ENCODE data around the gene PTPRK. TPM values are rescaled to one million over a fixed set of nuclear protein-coding genes. Genes with fewer than 3 reads are reported as not detected.
A peak's percentile ranks its signal among the peaks of the same experiment; 100 is the strongest.

Gene PTPRK
- total RNA-seq, 1 experiment from 2014 or later = 265 TPM

DNA sequence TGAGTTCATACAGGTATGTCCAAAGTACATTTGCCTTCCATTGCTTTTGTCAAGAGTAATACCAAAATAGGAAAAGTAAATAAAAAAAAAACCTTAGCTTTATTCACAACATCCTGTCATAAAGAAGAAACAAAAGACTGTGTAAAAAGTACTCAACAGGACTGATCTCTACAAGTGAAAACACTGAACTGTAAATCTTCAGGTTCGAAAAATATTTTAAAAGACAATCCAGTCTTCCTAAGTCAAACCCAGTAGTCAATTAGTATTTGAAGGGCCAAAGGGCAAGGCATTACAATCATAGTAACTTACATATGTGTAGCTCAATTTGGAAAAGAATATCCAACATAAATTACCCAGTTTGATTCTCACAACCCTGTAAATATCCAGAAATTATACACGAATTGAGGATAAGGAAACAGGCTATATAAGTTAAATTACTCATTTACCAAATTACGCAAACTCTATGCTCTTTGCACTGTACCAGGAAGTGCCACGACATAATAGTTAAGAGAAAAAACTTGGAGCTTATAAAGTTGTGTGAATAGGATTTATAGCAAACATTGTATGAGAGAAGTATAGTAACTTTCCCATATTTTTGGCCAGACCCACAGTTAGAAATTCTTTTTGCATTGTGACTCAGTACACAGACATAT is 21.2 kb downstream of the PTPRK start:
- peaks cover 68% of the 10 kb centered on the region for H3K4me1 Mint-ChIP-seq (ENCODE audit: low read depth, unreplicated experiment)
- CTCF ChIA-PET = interaction anchor here (0.5 to 2.0 kb wide), 10 partner anchors 8 to 138 kb away, joined by 3 to 9 read pairs (median 4); no protein-coding TSS in a partner anchor
- H3K4me3 Mint-ChIP-seq (ENCODE audit: low read depth, unreplicated experiment) = peak overlapping the region; percentile 58
- peak overlapping the region; percentile 90 for H3K27ac Mint-ChIP-seq (ENCODE audit: unreplicated experiment)
- intact Hi-C loops (cut with micrococcal nuclease; ENCODE audit: unreplicated experiment) = loop anchor here (5.0 kb wide), 1 partner anchor 37 kb away; no protein-coding TSS in a partner anchor
- H3K27me3 Mint-ChIP-seq (ENCODE audit: unreplicated experiment) = no peaks in the 10 kb centered on the region
- TF ChIP-seq, protein P1, sequence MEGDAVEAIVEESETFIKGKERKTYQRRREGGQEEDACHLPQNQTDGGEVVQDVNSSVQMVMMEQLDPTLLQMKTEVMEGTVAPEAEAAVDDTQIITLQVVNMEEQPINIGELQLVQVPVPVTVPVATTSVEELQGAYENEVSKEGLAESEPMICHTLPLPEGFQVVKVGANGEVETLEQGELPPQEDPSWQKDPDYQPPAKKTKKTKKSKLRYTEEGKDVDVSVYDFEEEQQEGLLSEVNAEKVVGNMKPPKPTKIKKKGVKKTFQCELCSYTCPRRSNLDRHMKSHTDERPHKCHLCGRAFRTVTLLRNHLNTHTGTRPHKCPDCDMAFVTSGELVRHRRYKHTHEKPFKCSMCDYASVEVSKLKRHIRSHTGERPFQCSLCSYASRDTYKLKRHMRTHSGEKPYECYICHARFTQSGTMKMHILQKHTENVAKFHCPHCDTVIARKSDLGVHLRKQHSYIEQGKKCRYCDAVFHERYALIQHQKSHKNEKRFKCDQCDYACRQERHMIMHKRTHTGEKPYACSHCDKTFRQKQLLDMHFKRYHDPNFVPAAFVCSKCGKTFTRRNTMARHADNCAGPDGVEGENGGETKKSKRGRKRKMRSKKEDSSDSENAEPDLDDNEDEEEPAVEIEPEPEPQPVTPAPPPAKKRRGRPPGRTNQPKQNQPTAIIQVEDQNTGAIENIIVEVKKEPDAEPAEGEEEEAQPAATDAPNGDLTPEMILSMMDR (IDR thresholded peaks at IDR 0.05; ENCODE audit: unreplicated experiment) = no peak
- peaks cover 32% of the 10 kb centered on the region for H3K36me3 Mint-ChIP-seq (ENCODE audit: insufficient read depth, unreplicated experiment)
- no peak for DNase-seq
- no peaks in the 10 kb centered on the region for H3K9me3 Mint-ChIP-seq (ENCODE audit: low read depth, unreplicated experiment)
- TSS peak; percentile 24 for BruUV-seq (replicated peaks)

DNA sequence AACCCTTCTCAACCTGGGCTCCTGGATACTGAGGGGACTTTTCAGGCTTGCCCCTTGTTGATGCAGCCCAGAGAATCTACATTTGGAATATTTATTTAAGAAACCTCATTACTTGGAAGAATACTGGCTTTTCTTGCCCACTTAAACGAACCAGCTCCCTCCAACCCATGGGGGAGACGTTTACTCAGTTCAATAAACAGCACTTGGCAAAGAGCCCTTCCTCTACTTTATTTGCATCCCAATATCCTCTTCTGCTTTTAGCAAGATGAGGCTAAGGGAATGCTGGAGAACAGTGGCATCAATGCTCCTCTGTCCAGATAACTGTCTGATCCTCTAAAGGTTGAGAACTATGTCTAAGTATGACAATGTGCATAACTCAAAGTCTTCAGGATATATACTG is 22.2 kb downstream of the PTPRK start:
- H3K27me3 Mint-ChIP-seq (ENCODE audit: unreplicated experiment) = no peaks in the 10 kb centered on the region
- H3K4me1 Mint-ChIP-seq (ENCODE audit: low read depth, unreplicated experiment) = peaks cover 65% of the 10 kb centered on the region
- TF ChIP-seq, protein P1 (IDR thresholded peaks at IDR 0.05; ENCODE audit: unreplicated experiment) = no peak
- peak overlapping the region; percentile 90 for H3K27ac Mint-ChIP-seq (ENCODE audit: unreplicated experiment)
- DNase-seq = no peak
- H3K36me3 Mint-ChIP-seq (ENCODE audit: insufficient read depth, unreplicated experiment) = peaks cover 30% of the 10 kb centered on the region
- CTCF ChIA-PET = interaction anchor here (0.6 to 1.8 kb wide), 5 partner anchors 9 to 731 kb away, joined by 3 to 4 read pairs (median 3); no protein-coding TSS in a partner anchor
- intact Hi-C loops (cut with micrococcal nuclease; ENCODE audit: unreplicated experiment) = loop anchor here (5.0 kb wide), 1 partner anchor 36 kb away; no protein-coding TSS in a partner anchor
- H3K4me3 Mint-ChIP-seq (ENCODE audit: low read depth, unreplicated experiment) = peak overlapping the region; percentile 58
- no TSS peak for BruUV-seq (replicated peaks)
- no peaks in the 10 kb centered on the region for H3K9me3 Mint-ChIP-seq (ENCODE audit: low read depth, unreplicated experiment)

DNA sequence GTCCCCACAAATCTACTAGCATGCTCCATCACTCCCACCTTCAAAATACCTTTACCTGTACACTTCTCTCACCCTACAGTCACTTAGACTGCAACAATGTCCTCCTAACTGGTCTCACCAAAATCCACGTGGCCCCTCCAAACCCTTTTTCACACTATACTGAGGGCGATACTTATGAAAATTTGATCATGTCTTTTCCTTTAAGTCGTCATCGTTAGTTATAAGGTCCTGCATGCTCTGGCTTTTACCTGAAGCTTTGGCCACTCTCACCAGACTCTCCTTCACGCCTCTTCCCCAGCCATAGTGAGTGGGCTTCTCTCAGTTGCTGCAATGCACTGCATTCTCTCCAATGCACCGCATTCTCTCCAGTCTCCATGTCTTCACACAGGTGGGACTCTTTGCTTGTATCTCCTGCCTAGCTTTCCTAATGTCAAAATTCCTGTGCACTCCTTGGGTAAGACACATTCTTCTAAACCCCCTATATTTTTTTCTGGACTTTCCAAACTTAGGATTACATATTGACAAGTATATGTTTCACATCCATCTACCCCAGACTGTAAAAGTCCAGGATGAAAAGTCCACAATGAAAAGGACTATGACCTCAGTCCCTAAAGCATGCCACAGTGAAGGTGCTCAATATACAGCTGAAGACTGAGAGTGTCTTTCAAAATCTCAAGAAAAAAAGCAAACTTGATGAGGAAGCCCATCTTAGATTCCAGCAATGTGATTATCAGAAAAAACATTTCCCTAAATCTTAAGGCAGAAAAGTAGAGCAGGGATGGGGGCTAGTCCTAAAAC is 24.7 kb downstream of the PTPRK start:
- BruUV-seq (replicated peaks) = no TSS peak
- peaks cover 82% of the 10 kb centered on the region for H3K4me1 Mint-ChIP-seq (ENCODE audit: low read depth, unreplicated experiment)
- H3K9me3 Mint-ChIP-seq (ENCODE audit: low read depth, unreplicated experiment) = no peaks in the 10 kb centered on the region
- CTCF ChIA-PET = interaction anchor here (1.0 to 1.6 kb wide), 2 partner anchors 16 to 24 kb away, joined by 3 to 4 read pairs; partner anchors contain the start of gene PTPRK
- no peak for DNase-seq
- H3K36me3 Mint-ChIP-seq (ENCODE audit: insufficient read depth, unreplicated experiment) = peaks cover 49% of the 10 kb centered on the region
- TF ChIP-seq, protein P1 (IDR thresholded peaks at IDR 0.05; ENCODE audit: unreplicated experiment) = no peak
- peak overlapping the region; percentile 49 for H3K4me3 Mint-ChIP-seq (ENCODE audit: low read depth, unreplicated experiment)
- intact Hi-C loops (cut with micrococcal nuclease; ENCODE audit: unreplicated experiment) = loop anchor here (5.0 kb wide), 1 partner anchor 33 kb away; no protein-coding TSS in a partner anchor
- peak overlapping the region; percentile 85 for H3K27ac Mint-ChIP-seq (ENCODE audit: unreplicated experiment)
- no peaks in the 10 kb centered on the region for H3K27me3 Mint-ChIP-seq (ENCODE audit: unreplicated experiment)

DNA sequence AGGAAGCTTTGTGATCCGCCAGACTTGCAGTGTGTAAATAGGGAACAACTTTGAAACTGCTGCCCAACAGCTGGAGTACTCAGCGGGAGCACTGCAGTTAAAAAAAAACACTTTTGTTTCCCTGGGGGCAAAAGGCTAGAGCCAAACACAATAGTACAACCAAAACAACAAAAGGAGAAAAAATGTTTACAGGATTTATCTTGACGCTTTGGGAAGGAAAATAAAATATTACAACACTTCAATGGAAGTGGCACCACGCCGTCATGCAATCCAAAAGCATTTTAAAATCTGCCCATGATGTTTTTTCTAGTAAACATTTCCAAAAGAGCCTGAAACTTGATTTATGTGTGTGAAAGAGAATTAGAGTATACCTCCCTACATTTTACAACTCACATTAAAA is 26.0 kb downstream of the PTPRK start:
- TF ChIP-seq, protein P1 (IDR thresholded peaks at IDR 0.05; ENCODE audit: unreplicated experiment) = no peak
- no peak for DNase-seq
- H3K27me3 Mint-ChIP-seq (ENCODE audit: unreplicated experiment) = no peaks in the 10 kb centered on the region
- peak overlapping the region; percentile 49 for H3K4me3 Mint-ChIP-seq (ENCODE audit: low read depth, unreplicated experiment)
- H3K4me1 Mint-ChIP-seq (ENCODE audit: low read depth, unreplicated experiment) = peaks cover 84% of the 10 kb centered on the region
- CTCF ChIA-PET = interaction anchor here (1.0 to 1.6 kb wide), 2 partner anchors 17 to 26 kb away, joined by 3 to 4 read pairs; partner anchors contain the start of gene PTPRK
- BruUV-seq (replicated peaks) = no TSS peak
- peaks cover 53% of the 10 kb centered on the region for H3K36me3 Mint-ChIP-seq (ENCODE audit: insufficient read depth, unreplicated experiment)
- peak overlapping the region; percentile 85 for H3K27ac Mint-ChIP-seq (ENCODE audit: unreplicated experiment)
- intact Hi-C loops (cut with micrococcal nuclease; ENCODE audit: unreplicated experiment) = no loop called here
- H3K9me3 Mint-ChIP-seq (ENCODE audit: low read depth, unreplicated experiment) = no peaks in the 10 kb centered on the region
